ENCODE data around the gene GIPC2.
"Not testable (repeated sequence)": the region's sequence is repeated elsewhere in the genome, so short reads cannot be mapped to it uniquely, and the experiment has no call there.

DNA sequence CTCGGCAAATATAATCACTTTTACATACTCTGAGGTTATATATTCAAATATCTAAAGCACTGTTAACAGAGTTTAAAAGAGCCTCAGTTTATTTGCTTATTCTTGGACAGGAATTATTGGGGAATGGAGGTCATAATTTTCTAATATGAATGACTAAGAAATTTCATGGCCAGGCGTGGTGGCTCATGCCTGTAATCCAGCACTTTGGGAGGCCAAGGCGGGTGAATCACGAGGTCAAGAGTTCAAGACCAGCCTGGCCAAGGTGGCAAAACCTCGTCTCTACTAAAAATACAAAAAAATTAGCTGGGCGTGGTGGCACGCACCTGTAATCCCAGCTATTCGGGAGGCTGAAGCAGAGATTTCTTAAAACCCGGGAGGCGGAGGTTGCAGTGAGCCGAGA is 45.2 kb upstream of the GIPC2 start:
- not testable (repeated sequence) for TF ChIP-seq OTX1 (CRISPR knock-in tag; IDR thresholded peaks at IDR 0.05); HDAC2 (IDR thresholded peaks at IDR 0.05); ZNF561 (CRISPR knock-in tag; conservative IDR thresholded peaks at IDR 0.05); POLR2AphosphoS5 (IDR thresholded peaks at IDR 0.05; ENCODE audit: control insufficient read depth, insufficient read depth, low read depth, low read length); ZNF408 (CRISPR knock-in tag; IDR thresholded peaks at IDR 0.05; ENCODE audit: low read depth); ETV1 (tag; conservative IDR thresholded peaks at IDR 0.05; ENCODE audit: low read depth); BHLHE40 (IDR thresholded peaks at IDR 0.05; ENCODE audit: low read length)
- TF ChIP-seq, protein P1, sequence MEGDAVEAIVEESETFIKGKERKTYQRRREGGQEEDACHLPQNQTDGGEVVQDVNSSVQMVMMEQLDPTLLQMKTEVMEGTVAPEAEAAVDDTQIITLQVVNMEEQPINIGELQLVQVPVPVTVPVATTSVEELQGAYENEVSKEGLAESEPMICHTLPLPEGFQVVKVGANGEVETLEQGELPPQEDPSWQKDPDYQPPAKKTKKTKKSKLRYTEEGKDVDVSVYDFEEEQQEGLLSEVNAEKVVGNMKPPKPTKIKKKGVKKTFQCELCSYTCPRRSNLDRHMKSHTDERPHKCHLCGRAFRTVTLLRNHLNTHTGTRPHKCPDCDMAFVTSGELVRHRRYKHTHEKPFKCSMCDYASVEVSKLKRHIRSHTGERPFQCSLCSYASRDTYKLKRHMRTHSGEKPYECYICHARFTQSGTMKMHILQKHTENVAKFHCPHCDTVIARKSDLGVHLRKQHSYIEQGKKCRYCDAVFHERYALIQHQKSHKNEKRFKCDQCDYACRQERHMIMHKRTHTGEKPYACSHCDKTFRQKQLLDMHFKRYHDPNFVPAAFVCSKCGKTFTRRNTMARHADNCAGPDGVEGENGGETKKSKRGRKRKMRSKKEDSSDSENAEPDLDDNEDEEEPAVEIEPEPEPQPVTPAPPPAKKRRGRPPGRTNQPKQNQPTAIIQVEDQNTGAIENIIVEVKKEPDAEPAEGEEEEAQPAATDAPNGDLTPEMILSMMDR (IDR thresholded peaks at IDR 0.05 in 2 of 3, conservative IDR thresholded peaks at IDR 0.05 in 1 of 3; ENCODE audit: insufficient read depth in 2 of 3, low read depth in 1 of 3, low read length in 3 of 3), result not testable (repeated sequence)
- TF ChIP-seq, protein P2, sequence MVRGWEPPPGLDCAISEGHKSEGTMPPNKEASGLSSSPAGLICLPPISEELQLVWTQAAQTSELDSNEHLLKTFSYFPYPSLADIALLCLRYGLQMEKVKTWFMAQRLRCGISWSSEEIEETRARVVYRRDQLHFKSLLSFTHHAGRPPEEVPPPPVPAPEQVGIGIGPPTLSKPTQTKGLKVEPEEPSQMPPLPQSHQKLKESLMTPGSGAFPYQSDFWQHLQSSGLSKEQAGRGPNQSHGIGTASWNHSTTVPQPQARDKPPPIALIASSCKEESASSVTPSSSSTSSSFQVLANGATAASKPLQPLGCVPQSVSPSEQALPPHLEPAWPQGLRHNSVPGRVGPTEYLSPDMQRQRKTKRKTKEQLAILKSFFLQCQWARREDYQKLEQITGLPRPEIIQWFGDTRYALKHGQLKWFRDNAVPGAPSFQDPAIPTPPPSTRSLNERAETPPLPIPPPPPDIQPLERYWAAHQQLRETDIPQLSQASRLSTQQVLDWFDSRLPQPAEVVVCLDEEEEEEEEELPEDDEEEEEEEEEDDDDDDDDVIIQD (CRISPR knock-in tag; IDR thresholded peaks at IDR 0.05), result not testable (repeated sequence)

Measured in K562 (cell line).